ENCODE data around the gene ZNF804B.

- TF ChIP-seq CTCF (IDR thresholded peaks at IDR 0.05) (no peak), POLR2A (IDR thresholded peaks at IDR 0.05) (no peak)
Measured at GRCh38 chr7:89064831-89065230, 305.3 kb downstream of the ZNF804B start.

Data from sigmoid colon (tissue), 3 donors.